ENCODE results near the gene HMGB3.

GRCh38 chrX:150954951-150955350 is 28.2 kb upstream of the HMGB3 start:
- TF ChIP-seq CTCF (IDR thresholded peaks at IDR 0.05) (no peak), POLR2AphosphoS5 (IDR thresholded peaks at IDR 0.05) (no peak), EP300 (IDR thresholded peaks at IDR 0.05; ENCODE audit: low read depth) (no peak), POLR2A (IDR thresholded peaks at IDR 0.05) (no peak)

Measured in transverse colon (tissue), 4 donors.